DND-41 (cell line): ENCODE data around the gene GNAT1.

ENCODE experiments used
- EZH2 ChIP-seq: IDR thresholded peaks from 3 replicates; pipeline ENCODE4 v1.6.1; 2012; ENCODE audit warnings: borderline replicate concordance, low read depth, mild to moderate bottlenecking, moderate library complexity, low read length, inconsistent platforms; ENCODE audit not compliant: severe bottlenecking
- TF ChIP-seq, protein P1 (sequence below): IDR thresholded peaks from 2 replicates; pipeline ENCODE4 v1.5.1; 2012; ENCODE audit warnings: borderline replicate concordance, low read length, moderate library complexity, mild to moderate bottlenecking; ENCODE audit not compliant: poor library complexity, severe bottlenecking; ENCODE audit errors: extremely low read depth

DNA sequence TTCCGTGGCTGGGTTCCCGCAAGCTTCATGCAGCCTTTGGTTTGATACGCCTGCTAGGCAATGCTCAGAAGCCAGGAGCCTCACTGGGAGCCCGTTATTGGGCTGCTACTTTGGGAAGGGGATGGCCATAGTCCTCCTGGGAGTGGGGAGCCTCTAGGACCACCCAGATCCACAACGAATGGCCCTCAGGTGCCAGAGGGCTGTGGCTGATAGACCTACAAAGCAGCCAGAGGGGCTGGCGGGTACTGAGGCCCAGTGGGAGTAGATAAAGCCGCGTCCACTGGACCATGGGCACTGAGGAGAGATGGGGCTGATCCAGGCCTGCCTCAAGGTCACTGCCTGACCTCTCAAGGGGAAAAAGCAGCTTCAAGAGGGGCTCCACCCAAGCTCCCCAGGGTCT lies 714 bp downstream of the GNAT1 start:
- no peak for TF ChIP-seq EZH2
- TF ChIP-seq, protein P1, sequence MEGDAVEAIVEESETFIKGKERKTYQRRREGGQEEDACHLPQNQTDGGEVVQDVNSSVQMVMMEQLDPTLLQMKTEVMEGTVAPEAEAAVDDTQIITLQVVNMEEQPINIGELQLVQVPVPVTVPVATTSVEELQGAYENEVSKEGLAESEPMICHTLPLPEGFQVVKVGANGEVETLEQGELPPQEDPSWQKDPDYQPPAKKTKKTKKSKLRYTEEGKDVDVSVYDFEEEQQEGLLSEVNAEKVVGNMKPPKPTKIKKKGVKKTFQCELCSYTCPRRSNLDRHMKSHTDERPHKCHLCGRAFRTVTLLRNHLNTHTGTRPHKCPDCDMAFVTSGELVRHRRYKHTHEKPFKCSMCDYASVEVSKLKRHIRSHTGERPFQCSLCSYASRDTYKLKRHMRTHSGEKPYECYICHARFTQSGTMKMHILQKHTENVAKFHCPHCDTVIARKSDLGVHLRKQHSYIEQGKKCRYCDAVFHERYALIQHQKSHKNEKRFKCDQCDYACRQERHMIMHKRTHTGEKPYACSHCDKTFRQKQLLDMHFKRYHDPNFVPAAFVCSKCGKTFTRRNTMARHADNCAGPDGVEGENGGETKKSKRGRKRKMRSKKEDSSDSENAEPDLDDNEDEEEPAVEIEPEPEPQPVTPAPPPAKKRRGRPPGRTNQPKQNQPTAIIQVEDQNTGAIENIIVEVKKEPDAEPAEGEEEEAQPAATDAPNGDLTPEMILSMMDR: no peak
